PC-3 (cell line): ENCODE results near the gene METAP1. TPM values are rescaled to one million over a fixed set of nuclear protein-coding genes. Genes with fewer than 3 reads are reported as not detected.
"Not testable (repeated sequence)": the region's sequence is repeated elsewhere in the genome, so short reads cannot be mapped to it uniquely, and the experiment has no call there.

Experiments
- ATAC-seq: fragments of 200-7000 bp; cut with Tn5 transposase; 2 replicates; pipeline ENCODE4 v1.9.1; 2020; ENCODE audit warnings: mild to moderate bottlenecking, moderate library complexity
- BruUV-seq: library from RNA; stranded (reverse); fragments of 400-500 nt; replicated peaks from 2 replicates; lab custom pipeline; 2021; lab: Mats Ljungman, UMichigan
- CTCF ChIA-PET: fragments of 300-600 bp; sonication (Branson Sonifier 250); formaldehyde crosslinking; loops from one replicate; lab custom pipeline; 2022; ENCODE audit warnings: antibody characterized with exemption; lab: Charles Lee
- POLR2A ChIA-PET: fragments of 300-600 bp; sonication (Branson Sonifier 250); formaldehyde crosslinking; loops from one replicate; lab custom pipeline; 2022; ENCODE audit warnings: antibody characterized with exemption; ENCODE audit not compliant: unreplicated experiment; lab: Charles Lee
- DNase-seq: peaks from one replicate; pipeline ENCODE4 v3.0.0-alpha.2; 2015
- H2AFZ ChIP-seq: fragments of 300-600 bp; sonication (generic); 2 replicates; pipeline ENCODE4 v1.6.0; 2016; ENCODE audit warnings: antibody characterized with exemption, low read length
- H3F3A ChIP-seq: fragments of 300-600 bp; sonication (generic); one replicate; pipeline ENCODE4 v1.6.0; 2017; ENCODE audit warnings: antibody characterized with exemption, low read length, control low read depth, mild to moderate bottlenecking; ENCODE audit not compliant: unreplicated experiment
- H3K27ac ChIP-seq: fragments of 300-600 bp; sonication (generic); 2 replicates; pipeline ENCODE4 v1.5.1; 2016; ENCODE audit warnings: mild to moderate bottlenecking, low read length
- H3K27me3 ChIP-seq: fragments of 300-600 bp; sonication (generic); 2 replicates; pipeline ENCODE4 v1.6.1; 2016; ENCODE audit warnings: low read length, mixed read lengths
- H3K36me3 ChIP-seq: fragments of 300-600 bp; sonication (generic); 2 replicates; pipeline ENCODE4 v1.6.1; 2016; ENCODE audit warnings: low read depth, mixed run types, low read length, mixed read lengths
- H3K4me1 ChIP-seq: fragments of 300-600 bp; sonication (generic); 2 replicates; pipeline ENCODE4 v1.5.1; 2016; ENCODE audit warnings: low read length; ENCODE audit not compliant: insufficient read depth
- H3K4me2 ChIP-seq: fragments of 300-600 bp; sonication (generic); 2 replicates; pipeline ENCODE4 v1.6.0; 2016; ENCODE audit warnings: low read length
- H3K4me3 ChIP-seq: fragments of 300-600 bp; sonication (generic); 2 replicates; pipeline ENCODE4 v1.5.1; 2016; ENCODE audit warnings: mild to moderate bottlenecking, low read length, mixed read lengths
- H3K79me2 ChIP-seq: fragments of 300-600 bp; sonication (generic); 2 replicates; pipeline ENCODE4 v1.6.1; 2017; ENCODE audit warnings: low read length, mixed read lengths
- H3K9ac ChIP-seq: fragments of 300-600 bp; sonication (generic); 2 replicates; pipeline ENCODE4 v1.6.0; 2016; ENCODE audit warnings: mild to moderate bottlenecking, low read length
- H3K9me2 ChIP-seq: fragments of 300-600 bp; sonication (generic); replicated peaks from 2 replicates; pipeline ENCODE4 v1.6.1; 2016; ENCODE audit warnings: mixed run types, low read length, mixed read lengths
- H3K9me3 ChIP-seq: fragments of 300-600 bp; sonication (generic); 2 replicates; pipeline ENCODE4 v1.6.1; 2016; ENCODE audit warnings: low read length, mixed read lengths
- H4K20me1 ChIP-seq: fragments of 300-600 bp; sonication (generic); 2 replicates; pipeline ENCODE4 v1.6.1; 2016; ENCODE audit warnings: low read length, mixed read lengths
- CTCF ChIP-seq: fragments of 300-600 bp; sonication (generic); conservative IDR thresholded peaks from 2 replicates; pipeline ENCODE4 v1.5.1; 2017; ENCODE audit warnings: antibody characterized with exemption, low read depth, mild to moderate bottlenecking, low read length
- EZH2 ChIP-seq: fragments of 300-600 bp; sonication (generic); IDR thresholded peaks from one replicate; pipeline ENCODE4 v1.6.1; 2017; ENCODE audit warnings: antibody characterized with exemption, mild to moderate bottlenecking, low read length; ENCODE audit not compliant: unreplicated experiment
- EZH2phosphoT487 ChIP-seq: fragments of 300-600 bp; sonication (generic); IDR thresholded peaks from 2 replicates; pipeline ENCODE4 v1.6.1; 2018; ENCODE audit warnings: mild to moderate bottlenecking, antibody characterized with exemption, low read length, borderline replicate concordance
- intact Hi-C: fragments of 100-400 bp; cut with micrococcal nuclease; formaldehyde crosslinking; loops from 2 replicates; pipeline ENCODE4 v1.9.0; 2023
- microRNA-seq: library from miRNA; unstranded; fragments of <30 nt; microRNA quantifications from one replicate; pipeline ENCODE4 v1.1.0, GENCODE V29; 2020; ENCODE audit not compliant: unreplicated experiment
- total RNA-seq: library from RNA; depleted of rRNA; stranded (reverse); fragments of >200 nt; gene quantifications from 2 replicates; pipeline ENCODE4 v1.2.3, GENCODE V29; 2014; rRNA removed

Gene METAP1
- total RNA-seq, 1 experiment from 2014 or later = 53.9 TPM

- intact Hi-C loops = no loop called here
- H3K9me2 ChIP-seq = no peaks in the 10 kb centered on the region
- no TSS peak for BruUV-seq
- DNase-seq (no peak), ATAC-seq (no peak)
- no peaks in the 10 kb centered on the region for H4K20me1 ChIP-seq
- no peaks in the 10 kb centered on the region for H3K9me3 ChIP-seq
- CTCF ChIA-PET = no interaction called here
- no peak overlapping the region for H3K4me3 ChIP-seq
- H3K4me2 ChIP-seq = no peak overlapping the region
- POLR2A ChIA-PET = no interaction called here
- no peaks in the 10 kb centered on the region for H3K79me2 ChIP-seq
- no peak overlapping the region for H3K9ac ChIP-seq
- TF ChIP-seq EZH2phosphoT487 (no peak), EZH2 (no peak), CTCF (no peak)
- H3K27ac ChIP-seq = no peak overlapping the region
- H3F3A ChIP-seq = no peaks in the 10 kb centered on the region
- H3K27me3 ChIP-seq = no peaks in the 10 kb centered on the region
- H2AFZ ChIP-seq = no peak overlapping the region
- H3K4me1 ChIP-seq = no peaks in the 10 kb centered on the region
- no peaks in the 10 kb centered on the region for H3K36me3 ChIP-seq
These were observed 108.6 kb downstream of the METAP1 start for GRCh38 chr4:99104153-99104552.

- ATAC-seq, H3K4me1 ChIP-seq, H3K9ac ChIP-seq, H4K20me1 ChIP-seq, intact Hi-C loops, POLR2A ChIA-PET, H3K27me3 ChIP-seq, H3K4me3 ChIP-seq, H3K36me3 ChIP-seq, BruUV-seq, H3K27ac ChIP-seq, H3F3A ChIP-seq, CTCF ChIA-PET, H3K79me2 ChIP-seq, H3K9me3 ChIP-seq, H2AFZ ChIP-seq, DNase-seq, H3K9me2 ChIP-seq, H3K4me2 ChIP-seq: not testable (repeated sequence)
These were observed 113.8 kb downstream of the METAP1 start for GRCh38 chr4:99109286-99109685.

Small RNA genes lying within 50 kb of the gene (microRNA-seq; reads per million reads assigned to microRNA genes)
- not detected for gene MIR3684

Other genes with a start within 250 kb of the METAP1 start
- gene EIF4E, start 66.6 kb upstream of the METAP1 start, total RNA-seq = 110 and 134 TPM in 2 replicates
- 83.1 and 94.5 TPM in 2 replicates for gene ADH5, start 93.1 kb downstream of the METAP1 start, total RNA-seq
- gene ADH4, start 148.6 kb downstream of the METAP1 start, total RNA-seq = not detected in 2 replicates
- gene ADH6, start 223.5 kb downstream of the METAP1 start, total RNA-seq = not detected in 2 replicates